22Rv1 (cell line): ENCODE measurements around the gene C19orf67.

ENCODE experiments used
- ZFX ChIP-seq: fragments of 450-650 bp; IDR thresholded peaks from 2 replicates; pipeline ENCODE4 v1.6.1; 2017; ENCODE audit warnings: antibody characterized with exemption, borderline replicate concordance
- TF ChIP-seq, protein P1 (sequence below): fragments of 450-650 bp; IDR thresholded peaks from 2 replicates; pipeline ENCODE4 v1.5.1; 2017; ENCODE audit warnings: mild to moderate bottlenecking

DNA sequence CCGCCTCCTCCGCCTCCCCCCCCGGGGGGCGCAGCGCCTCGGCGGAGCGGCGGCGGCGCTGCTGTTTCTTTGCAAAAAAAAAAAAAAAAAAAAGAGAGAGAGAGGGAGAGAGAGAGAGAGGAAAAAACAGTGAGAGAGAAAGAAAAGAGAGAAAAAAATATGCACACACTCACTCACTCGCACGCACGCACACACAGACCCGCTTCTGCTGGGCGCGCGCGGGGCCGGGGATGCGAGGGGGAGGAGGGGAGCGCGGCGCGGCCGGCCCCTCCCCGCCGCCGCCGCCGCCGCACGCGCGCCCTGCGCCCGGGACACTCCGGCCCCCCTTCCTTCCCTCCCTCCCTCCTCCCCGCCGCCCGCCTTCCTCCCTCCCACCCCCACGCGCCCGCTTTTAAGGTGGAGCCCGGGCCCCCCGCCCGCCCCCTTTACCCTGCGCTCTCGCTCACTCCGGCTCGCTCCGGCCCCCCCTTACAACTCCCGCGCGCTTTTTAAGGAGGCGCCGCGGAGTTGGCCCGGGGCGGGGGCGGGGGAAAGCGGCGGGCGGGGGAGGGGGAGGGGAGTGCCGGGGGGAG, 5.0 kb upstream of the C19orf67 start, which contains the start of gene SAMD1:
- TF ChIP-seq, protein P1, sequence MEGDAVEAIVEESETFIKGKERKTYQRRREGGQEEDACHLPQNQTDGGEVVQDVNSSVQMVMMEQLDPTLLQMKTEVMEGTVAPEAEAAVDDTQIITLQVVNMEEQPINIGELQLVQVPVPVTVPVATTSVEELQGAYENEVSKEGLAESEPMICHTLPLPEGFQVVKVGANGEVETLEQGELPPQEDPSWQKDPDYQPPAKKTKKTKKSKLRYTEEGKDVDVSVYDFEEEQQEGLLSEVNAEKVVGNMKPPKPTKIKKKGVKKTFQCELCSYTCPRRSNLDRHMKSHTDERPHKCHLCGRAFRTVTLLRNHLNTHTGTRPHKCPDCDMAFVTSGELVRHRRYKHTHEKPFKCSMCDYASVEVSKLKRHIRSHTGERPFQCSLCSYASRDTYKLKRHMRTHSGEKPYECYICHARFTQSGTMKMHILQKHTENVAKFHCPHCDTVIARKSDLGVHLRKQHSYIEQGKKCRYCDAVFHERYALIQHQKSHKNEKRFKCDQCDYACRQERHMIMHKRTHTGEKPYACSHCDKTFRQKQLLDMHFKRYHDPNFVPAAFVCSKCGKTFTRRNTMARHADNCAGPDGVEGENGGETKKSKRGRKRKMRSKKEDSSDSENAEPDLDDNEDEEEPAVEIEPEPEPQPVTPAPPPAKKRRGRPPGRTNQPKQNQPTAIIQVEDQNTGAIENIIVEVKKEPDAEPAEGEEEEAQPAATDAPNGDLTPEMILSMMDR, result no peak
- TF ChIP-seq ZFX, result no peak
